ENCODE data around the gene LEMD1. TPM values are rescaled to one million over a fixed set of nuclear protein-coding genes. Genes with fewer than 3 reads are reported as not detected.
A peak's percentile ranks its signal among the peaks of the same experiment; 100 is the strongest.

Gene LEMD1
- total RNA-seq, 4 donors from 2014 or later, result not detected

GRCh38 chr1:205456868-205457745, 35.3 kb upstream of the LEMD1 start:
- no peak for DNase-seq (ENCODE audit: extremely low spot score)
- 6% methylated on average over 12 of the region's 74 CpGs for WGBS
- peaks cover 6 to 97% (median 52%) of the 10 kb centered on the region in 4 donors for H3K27me3 ChIP-seq
- H3K4me1 ChIP-seq, result peaks cover 15 to 32% (median 23%) of the 10 kb centered on the region in 4 donors
- no peaks in the 10 kb centered on the region for H3K36me3 ChIP-seq
- peak overlapping the region; percentile 29 to 47 (median 40) for H3K4me3 ChIP-seq
- H3K9me3 ChIP-seq, result no peaks in the 10 kb centered on the region
- intact Hi-C loops (cut with DNase I), result no loop called here
- TF ChIP-seq POLR2A (IDR thresholded peaks at IDR 0.05; ENCODE audit: low read depth), result no peak
- TF ChIP-seq, protein P1, sequence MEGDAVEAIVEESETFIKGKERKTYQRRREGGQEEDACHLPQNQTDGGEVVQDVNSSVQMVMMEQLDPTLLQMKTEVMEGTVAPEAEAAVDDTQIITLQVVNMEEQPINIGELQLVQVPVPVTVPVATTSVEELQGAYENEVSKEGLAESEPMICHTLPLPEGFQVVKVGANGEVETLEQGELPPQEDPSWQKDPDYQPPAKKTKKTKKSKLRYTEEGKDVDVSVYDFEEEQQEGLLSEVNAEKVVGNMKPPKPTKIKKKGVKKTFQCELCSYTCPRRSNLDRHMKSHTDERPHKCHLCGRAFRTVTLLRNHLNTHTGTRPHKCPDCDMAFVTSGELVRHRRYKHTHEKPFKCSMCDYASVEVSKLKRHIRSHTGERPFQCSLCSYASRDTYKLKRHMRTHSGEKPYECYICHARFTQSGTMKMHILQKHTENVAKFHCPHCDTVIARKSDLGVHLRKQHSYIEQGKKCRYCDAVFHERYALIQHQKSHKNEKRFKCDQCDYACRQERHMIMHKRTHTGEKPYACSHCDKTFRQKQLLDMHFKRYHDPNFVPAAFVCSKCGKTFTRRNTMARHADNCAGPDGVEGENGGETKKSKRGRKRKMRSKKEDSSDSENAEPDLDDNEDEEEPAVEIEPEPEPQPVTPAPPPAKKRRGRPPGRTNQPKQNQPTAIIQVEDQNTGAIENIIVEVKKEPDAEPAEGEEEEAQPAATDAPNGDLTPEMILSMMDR (IDR thresholded peaks at IDR 0.05), result no peak
- no peak for TF ChIP-seq EP300 (IDR thresholded peaks at IDR 0.05)
- no peak for TF ChIP-seq POLR2AphosphoS5 (IDR thresholded peaks at IDR 0.05)
- no peak overlapping the region for H3K27ac ChIP-seq (replicated peaks in 1 of 4)

DNA sequence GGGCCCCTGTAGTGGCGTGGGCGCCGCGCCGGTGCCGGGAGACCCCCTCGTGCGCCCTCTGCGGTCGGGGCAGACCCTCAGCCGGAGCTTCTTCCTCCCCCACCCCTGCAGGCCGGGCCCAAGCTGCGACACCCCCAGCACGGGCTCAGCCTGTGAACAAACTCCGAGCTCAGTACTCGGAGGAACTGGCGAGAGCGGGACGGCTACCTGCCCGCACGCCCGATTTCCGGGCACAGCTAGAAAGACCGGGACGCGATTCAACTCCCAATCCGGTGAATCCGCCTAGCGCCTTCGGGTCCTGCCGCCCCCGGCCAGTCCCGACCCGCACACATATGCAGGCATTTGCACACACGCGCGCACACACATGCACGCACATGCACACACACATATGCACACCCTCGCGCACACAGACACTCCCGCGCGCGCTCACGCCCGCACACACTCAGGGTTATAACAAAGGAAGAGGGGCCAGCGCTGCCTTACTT, 34.6 kb upstream of the LEMD1 start:
- Histone ChIP-seq H3K27ac (replicated peaks in 1 of 4) (no peak overlapping the region), H3K9me3 (no peaks in the 10 kb centered on the region), H3K36me3 (no peaks in the 10 kb centered on the region), H3K4me1 (peaks cover 15 to 32% (median 23%) of the 10 kb centered on the region in 4 donors), H3K4me3 (peak overlapping the region; percentile 29 to 47 (median 40)), H3K27me3 (peaks cover 6 to 98% (median 53%) of the 10 kb centered on the region in 4 donors)
- DNase-seq (ENCODE audit: extremely low spot score), result no peak
- intact Hi-C loops (cut with DNase I), result no loop called here
- 0% methylated on average over 19 of the region's 47 CpGs for WGBS
- TF ChIP-seq, protein P1 (IDR thresholded peaks at IDR 0.05), result no peak
- no peak for TF ChIP-seq EP300 (IDR thresholded peaks at IDR 0.05)
- TF ChIP-seq POLR2A (IDR thresholded peaks at IDR 0.05; ENCODE audit: low read depth), result no peak
- TF ChIP-seq POLR2AphosphoS5 (IDR thresholded peaks at IDR 0.05), result no peak

GRCh38 chr1:205455581-205456382, 33.9 kb upstream of the LEMD1 start, which contains the start of gene BLACAT1:
BLACAT1 (minus strand) TSS chr1:205456045.
- intact Hi-C loops (cut with DNase I), result no loop called here
- peaks cover 6 to 98% (median 53%) of the 10 kb centered on the region in 4 donors for H3K27me3 ChIP-seq
- no peak for DNase-seq (ENCODE audit: extremely low spot score)
- WGBS, result 2% methylated on average over 47 of the region's 53 CpGs
- peaks cover 15 to 32% (median 23%) of the 10 kb centered on the region in 4 donors for H3K4me1 ChIP-seq
- TF ChIP-seq EP300 (IDR thresholded peaks at IDR 0.05) (no peak), POLR2A (IDR thresholded peaks at IDR 0.05; ENCODE audit: low read depth) (no peak)
- H3K4me3 ChIP-seq, result peak within 1 kb of the TSS; percentile 29 to 47 (median 40)
- H3K9me3 ChIP-seq, result no peaks in the 10 kb centered on the region
- H3K27ac ChIP-seq (replicated peaks in 1 of 4), result no peak within 1 kb of the TSS
- H3K36me3 ChIP-seq, result no peaks in the 10 kb centered on the region

DNA sequence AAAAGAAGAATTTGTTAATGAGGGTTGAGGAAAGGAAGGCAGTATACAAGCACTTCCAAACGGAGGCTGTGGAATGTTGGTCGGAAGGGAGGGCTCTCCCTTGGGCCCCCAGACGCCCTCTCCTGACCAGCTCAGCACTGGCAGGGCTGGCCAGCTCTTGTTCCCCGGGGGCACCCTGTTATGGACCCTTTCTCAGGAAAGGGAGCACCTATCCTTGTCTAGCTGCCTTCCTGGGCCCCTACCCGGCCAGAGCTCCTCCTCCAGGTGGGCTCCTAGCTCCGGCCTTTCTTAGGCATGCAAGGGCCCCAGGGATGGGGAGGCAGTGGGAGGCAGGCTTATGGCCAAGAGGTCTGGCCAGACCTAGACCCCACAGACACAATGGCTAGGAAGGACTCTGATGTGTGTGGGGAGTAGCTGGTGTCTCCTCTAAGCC, 33.1 kb upstream of the LEMD1 start:
- peaks cover 15 to 32% (median 23%) of the 10 kb centered on the region in 4 donors for H3K4me1 ChIP-seq
- WGBS, result 20% methylated on average over 5 of the region's 6 CpGs
- H3K9me3 ChIP-seq, result no peaks in the 10 kb centered on the region
- peaks cover 6 to 100% (median 53%) of the 10 kb centered on the region in 4 donors for H3K27me3 ChIP-seq
- TF ChIP-seq, protein P1 (IDR thresholded peaks at IDR 0.05), result no peak
- TF ChIP-seq POLR2AphosphoS5 (IDR thresholded peaks at IDR 0.05), result no peak
- no peak for TF ChIP-seq POLR2A (IDR thresholded peaks at IDR 0.05; ENCODE audit: low read depth)
- TF ChIP-seq EP300 (IDR thresholded peaks at IDR 0.05), result no peak
- no peak overlapping the region for H3K27ac ChIP-seq (replicated peaks in 1 of 4)
- no peaks in the 10 kb centered on the region for H3K36me3 ChIP-seq
- intact Hi-C loops (cut with DNase I), result no loop called here
- DNase-seq (ENCODE audit: extremely low spot score), result no peak
- no peak overlapping the region for H3K4me3 ChIP-seq
